Kidney epithelial cell (primary cell): ENCODE results near the gene ASXL1. TPM values are rescaled to one million over a fixed set of nuclear protein-coding genes. Genes with fewer than 3 reads are reported as not detected.
"Not testable (repeated sequence)": the region's sequence is repeated elsewhere in the genome, so short reads cannot be mapped to it uniquely, and the experiment has no call there.

Experiments
- DNase-seq: peaks from one replicate; pipeline ENCODE4 v3.0.0-alpha.2; 2010; ENCODE audit warnings: low read depth
- H3K27me3 ChIP-seq: 2 replicates; pipeline ENCODE4 v1.6.0; 2011; ENCODE audit warnings: low read length; ENCODE audit not compliant: control insufficient read depth, insufficient read depth
- H3K36me3 ChIP-seq: 2 replicates; pipeline ENCODE4 v1.5.1; 2011; ENCODE audit warnings: low read length; ENCODE audit not compliant: control insufficient read depth, insufficient read depth
- H3K4me3 ChIP-seq: 2 replicates; pipeline ENCODE4 v1.5.1; 2011; ENCODE audit warnings: low read depth, mild to moderate bottlenecking, control low read depth, low read length
- total RNA-seq: library from RNA; depleted of rRNA; stranded (reverse); fragments of >200 nt; gene quantifications from 2 replicates; pipeline ENCODE4 v1.2.3, GENCODE V29; 2015
- TF ChIP-seq, protein P1 (sequence below): IDR thresholded peaks from 2 replicates; pipeline ENCODE4 v1.5.1; 2011; ENCODE audit warnings: mild to moderate bottlenecking, moderate library complexity, low read length, control low read depth, inconsistent platforms; ENCODE audit not compliant: insufficient read depth, poor library complexity, severe bottlenecking

ASXL1 gene
- total RNA-seq, 1 donor from 2014 or later: 31.6 TPM

DNA sequence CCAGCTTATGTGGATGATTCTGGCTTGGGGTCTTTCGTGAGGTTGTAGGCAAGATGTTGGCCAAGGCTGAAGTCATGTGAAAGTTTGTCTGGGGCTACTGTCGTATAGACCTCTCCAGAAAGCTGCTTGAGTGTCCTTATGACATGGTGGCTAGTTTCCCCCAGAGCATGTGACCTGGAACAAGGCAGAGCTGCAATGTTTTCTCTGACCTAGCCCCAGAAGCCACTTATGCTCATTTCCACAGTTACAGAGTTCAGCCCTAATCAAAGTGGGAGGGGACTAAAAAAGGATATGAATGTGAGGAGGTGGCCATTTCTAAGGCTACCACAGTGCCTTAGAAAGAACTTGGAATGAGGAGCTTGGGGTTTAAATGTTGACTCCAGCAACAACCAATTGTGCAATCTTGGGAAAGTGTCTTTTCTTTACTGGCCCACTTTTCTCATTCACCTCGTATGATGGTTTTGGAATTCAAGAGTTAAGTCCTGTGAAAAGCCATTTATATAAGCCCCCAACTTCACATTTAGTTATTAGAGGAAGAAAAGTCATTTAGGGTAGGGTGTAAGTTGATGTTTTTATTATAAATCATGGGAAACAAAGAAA, 5.9 kb upstream of the ASXL1 start:
- TF ChIP-seq, protein P1, sequence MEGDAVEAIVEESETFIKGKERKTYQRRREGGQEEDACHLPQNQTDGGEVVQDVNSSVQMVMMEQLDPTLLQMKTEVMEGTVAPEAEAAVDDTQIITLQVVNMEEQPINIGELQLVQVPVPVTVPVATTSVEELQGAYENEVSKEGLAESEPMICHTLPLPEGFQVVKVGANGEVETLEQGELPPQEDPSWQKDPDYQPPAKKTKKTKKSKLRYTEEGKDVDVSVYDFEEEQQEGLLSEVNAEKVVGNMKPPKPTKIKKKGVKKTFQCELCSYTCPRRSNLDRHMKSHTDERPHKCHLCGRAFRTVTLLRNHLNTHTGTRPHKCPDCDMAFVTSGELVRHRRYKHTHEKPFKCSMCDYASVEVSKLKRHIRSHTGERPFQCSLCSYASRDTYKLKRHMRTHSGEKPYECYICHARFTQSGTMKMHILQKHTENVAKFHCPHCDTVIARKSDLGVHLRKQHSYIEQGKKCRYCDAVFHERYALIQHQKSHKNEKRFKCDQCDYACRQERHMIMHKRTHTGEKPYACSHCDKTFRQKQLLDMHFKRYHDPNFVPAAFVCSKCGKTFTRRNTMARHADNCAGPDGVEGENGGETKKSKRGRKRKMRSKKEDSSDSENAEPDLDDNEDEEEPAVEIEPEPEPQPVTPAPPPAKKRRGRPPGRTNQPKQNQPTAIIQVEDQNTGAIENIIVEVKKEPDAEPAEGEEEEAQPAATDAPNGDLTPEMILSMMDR: no peak
- no peak overlapping the region for H3K4me3 ChIP-seq
- DNase-seq: no peak
- no peaks in the 10 kb centered on the region for H3K27me3 ChIP-seq
- H3K36me3 ChIP-seq: no peaks in the 10 kb centered on the region

DNA sequence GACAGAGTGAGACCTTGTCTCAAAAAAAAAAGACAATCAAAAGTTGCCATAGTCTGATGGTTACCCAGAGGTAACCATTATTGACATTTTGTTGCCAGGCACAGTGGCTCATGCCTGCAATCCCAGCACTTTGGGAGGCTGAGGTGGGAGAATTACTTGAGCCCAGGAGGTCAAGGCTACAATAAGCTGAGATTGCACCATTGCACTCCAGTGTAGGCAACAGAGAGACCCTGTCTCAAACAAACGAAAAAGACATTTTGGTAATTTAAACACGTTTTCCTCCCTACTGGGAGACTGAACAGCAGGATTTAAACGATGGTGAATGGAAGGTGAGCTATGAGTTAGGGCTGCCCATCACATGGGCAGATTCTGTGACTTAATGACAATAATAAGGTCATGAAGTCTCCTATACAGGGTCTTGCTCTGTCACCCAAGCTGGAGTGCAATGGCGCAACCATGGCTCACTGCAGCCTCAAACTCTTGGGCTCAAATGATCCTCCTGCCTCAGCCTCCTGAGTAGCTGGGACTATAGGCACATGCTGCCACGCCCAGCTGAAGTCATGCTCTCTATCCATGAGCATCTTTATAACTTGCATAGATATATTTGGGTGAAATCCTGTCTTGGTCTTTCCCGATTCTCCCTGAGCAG, 4.2 kb upstream of the ASXL1 start:
- Histone ChIP-seq H3K4me3 (no peak overlapping the region), H3K36me3 (no peaks in the 10 kb centered on the region), H3K27me3 (no peaks in the 10 kb centered on the region)
- TF ChIP-seq, protein P1: no peak
- DNase-seq: no peak

DNA sequence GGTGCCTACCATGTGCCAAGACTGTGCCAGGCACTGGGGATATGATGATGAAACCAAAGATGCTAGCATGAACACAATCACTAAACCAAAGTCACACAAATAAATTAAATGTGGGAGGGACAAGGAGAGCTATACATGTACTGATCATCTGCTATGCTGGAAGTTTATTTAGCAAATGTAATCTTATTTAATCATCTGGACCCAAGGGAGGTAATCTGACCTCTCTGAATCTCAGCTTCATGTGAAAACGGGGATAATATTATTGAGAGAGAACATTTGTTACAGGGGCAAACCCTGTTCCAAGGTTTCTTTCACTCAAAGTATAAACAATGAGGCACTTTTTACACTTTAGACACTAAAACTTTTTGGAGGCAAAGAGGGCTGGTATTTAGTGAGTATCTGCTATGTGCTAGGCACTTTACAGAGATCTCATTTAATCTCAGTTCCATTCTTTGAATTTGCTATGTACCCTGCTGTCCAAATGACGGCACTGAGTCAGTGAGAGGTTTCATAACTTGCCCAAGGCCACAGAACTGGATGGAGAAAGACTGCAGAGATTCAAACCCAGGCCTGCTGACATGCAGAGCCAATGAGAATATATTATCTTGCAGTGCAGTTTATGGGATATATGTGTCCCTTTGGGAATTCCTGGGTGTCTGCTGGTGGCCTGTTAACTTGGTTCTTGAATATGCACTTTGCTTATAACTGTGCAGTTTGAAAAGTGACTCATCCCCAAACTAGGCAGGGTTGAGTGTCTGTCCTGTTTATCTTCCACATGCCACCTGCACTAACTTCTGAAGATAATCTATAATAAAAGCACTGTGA, 3.3 kb upstream of the ASXL1 start:
- no peak for DNase-seq

DNA sequence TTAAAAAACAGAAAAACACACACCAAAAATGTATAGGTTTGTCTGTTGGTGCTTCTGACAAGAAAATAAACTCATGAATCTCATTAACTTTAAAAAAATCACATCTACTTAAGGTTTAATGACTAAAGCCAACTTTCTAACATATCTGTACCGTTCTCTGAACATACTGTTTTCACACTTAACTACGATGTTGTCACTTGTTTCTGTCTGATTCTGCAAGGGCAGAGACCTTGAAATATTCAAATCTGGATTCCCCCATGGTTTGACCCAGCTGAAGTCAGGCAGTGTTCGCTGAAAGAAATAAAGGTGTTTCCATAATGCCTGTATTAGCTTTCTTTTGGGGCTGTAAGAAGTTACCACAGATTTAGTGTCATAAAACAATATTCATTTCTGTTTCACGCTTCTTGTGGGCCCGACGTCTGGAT, 2.7 kb upstream of the ASXL1 start:
- DNase-seq: no peak
- Histone ChIP-seq H3K4me3 (no peak overlapping the region), H3K36me3 (no peaks in the 10 kb centered on the region), H3K27me3 (no peaks in the 10 kb centered on the region)
- TF ChIP-seq, protein P1: no peak

More for the DNA sequence above, 3.3 kb upstream of the ASXL1 start:
- Histone ChIP-seq H3K27me3 (no peaks in the 10 kb centered on the region), H3K36me3 (no peaks in the 10 kb centered on the region), H3K4me3 (no peak overlapping the region)
- TF ChIP-seq, protein P1: no peak

DNA sequence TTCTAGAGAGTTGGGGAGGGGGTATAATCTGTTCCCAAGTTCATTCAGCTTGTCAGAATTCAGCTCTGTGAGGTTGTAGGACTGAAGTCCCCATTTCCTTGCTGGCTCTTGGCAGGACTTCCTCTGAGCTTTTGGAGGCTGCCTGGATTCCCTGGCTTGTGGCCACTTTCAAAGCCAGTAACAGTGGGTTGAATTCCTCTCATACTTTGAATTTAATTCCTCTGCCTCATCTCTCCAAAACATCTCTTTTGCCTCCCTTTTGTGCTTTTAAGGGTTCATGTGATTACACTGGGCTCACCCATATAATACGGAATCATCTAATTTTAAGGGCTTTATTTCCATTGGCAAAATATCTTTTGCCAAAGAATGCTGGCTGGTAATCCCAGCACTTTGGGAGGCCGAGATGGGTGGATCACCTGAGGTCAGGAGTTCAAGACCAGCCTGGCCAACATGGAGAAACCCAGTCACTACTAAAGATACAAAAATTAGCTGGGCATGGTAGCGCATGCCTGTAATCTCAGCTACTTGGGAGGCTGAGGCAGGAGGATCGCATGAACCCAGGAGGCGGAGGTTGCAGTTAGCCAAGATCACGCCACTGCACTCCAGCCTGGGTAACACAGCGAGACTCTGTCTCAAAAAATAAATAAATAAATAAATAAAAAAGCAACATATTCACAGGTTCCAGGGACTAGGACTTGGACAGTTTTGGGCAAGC, 2.1 kb upstream of the ASXL1 start:
- not testable (repeated sequence) for H3K27me3 ChIP-seq

More for the DNA sequence above, 2.1 kb upstream of the ASXL1 start:
- not testable (repeated sequence) for DNase-seq, H3K4me3 ChIP-seq, H3K36me3 ChIP-seq
